ENCODE data around the gene RRAS. TPM values are rescaled to one million over a fixed set of nuclear protein-coding genes. Genes with fewer than 3 reads are reported as not detected.

The RRAS gene
- total and polyA plus RNA-seq, 9 donors: 24.2 to 63.4 (median 37.6) TPM

GRCh38 chr19:49592486-49593232, 47.3 kb downstream of the RRAS start:
- TF ChIP-seq POLR2A (IDR thresholded peaks at IDR 0.05): no peak
- no peak for TF ChIP-seq EP300 (IDR thresholded peaks at IDR 0.05)
- no peak for TF ChIP-seq CTCF (IDR thresholded peaks at IDR 0.05)
- intact Hi-C loops (cut with DNase I): loop anchor here in 3 of 4 donors (5.0 to 10.0 kb wide), 3 partner anchors 45 to 1858 kb away; partner anchors contain the start of gene ADM5 (in 1 of the 3)
- H3K9me3 ChIP-seq: peaks cover 0 to 3% of the 10 kb centered on the region in 2 donors
- no peaks in the 10 kb centered on the region for H3K27me3 ChIP-seq
- peaks cover 3% of the 10 kb centered on the region for H3K4me1 ChIP-seq (ENCODE audit: insufficient read depth)
- WGBS, 3 donors: 4 to 6% (median 4%) methylated on average over 28 of the region's 28 CpGs
- peak overlapping the region in 1 of 2 donors; percentile 45 for H3K27ac ChIP-seq
- peak in 1 of 5 donors; percentile 45 for DNase-seq
- H3K36me3 ChIP-seq: no peaks in the 10 kb centered on the region
- peak overlapping the region; percentile 74 for H3K4me3 ChIP-seq

DNA sequence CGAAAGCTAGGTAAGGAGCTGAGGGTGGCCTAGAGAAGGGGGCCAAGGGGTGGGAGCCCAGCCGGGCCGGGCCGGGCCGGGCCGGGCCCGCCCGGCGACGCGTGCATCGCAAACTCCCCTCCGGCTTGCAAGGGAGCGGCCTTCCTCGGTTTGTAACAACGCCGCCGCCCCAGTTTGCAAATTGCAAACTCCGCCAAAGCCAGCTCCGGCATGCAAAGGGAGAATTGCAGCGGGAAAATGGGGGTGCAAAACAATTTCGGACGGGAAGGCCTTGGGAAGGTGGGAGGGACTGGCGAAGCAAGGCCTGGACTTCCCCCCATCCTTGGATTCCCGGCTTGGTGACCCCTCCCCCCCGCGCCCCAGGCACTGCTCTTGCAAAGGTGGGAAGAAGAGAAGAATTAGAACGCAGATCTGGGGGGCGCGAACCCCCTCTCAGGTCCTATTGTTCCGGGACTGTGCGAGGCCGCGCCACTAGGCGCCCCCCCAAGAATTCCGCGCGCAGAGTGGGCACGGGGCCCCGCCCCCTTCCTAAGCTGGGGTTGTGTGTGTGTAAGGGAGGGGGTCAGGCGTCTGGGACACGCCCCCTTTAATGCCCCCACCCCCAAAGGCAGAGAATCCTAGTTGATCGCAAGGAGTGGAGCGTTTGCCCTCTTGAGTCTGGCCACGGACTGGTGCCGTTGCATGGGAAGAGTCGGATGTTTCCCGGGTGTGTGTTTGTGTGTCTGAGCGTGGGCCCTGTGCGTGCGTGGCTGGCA, 48.0 kb downstream of the RRAS start:
- peak overlapping the region; percentile 74 for H3K4me3 ChIP-seq
- intact Hi-C loops (cut with DNase I): loop anchor here in 3 of 4 donors (2.0 to 10.0 kb wide), 4 partner anchors 45 to 1857 kb away; partner anchors contain the start of gene ADM5 (in 1 of the 3)
- H3K36me3 ChIP-seq: no peaks in the 10 kb centered on the region
- H3K9me3 ChIP-seq: peaks cover 0 to 3% of the 10 kb centered on the region in 2 donors
- H3K27ac ChIP-seq: peak overlapping the region; percentile 75 to 79
- TF ChIP-seq POLR2A (IDR thresholded peaks at IDR 0.05) (no peak), EP300 (IDR thresholded peaks at IDR 0.05) (no peak), CTCF (IDR thresholded peaks at IDR 0.05) (no peak)
- H3K4me1 ChIP-seq (ENCODE audit: insufficient read depth): peaks cover 3% of the 10 kb centered on the region
- peak; percentile 52 to 73 (median 68) for DNase-seq
- H3K27me3 ChIP-seq: no peaks in the 10 kb centered on the region
- WGBS, 3 donors: 1 to 2% (median 2%) methylated on average over 39 to 51 of the region's 51 CpGs

DNA sequence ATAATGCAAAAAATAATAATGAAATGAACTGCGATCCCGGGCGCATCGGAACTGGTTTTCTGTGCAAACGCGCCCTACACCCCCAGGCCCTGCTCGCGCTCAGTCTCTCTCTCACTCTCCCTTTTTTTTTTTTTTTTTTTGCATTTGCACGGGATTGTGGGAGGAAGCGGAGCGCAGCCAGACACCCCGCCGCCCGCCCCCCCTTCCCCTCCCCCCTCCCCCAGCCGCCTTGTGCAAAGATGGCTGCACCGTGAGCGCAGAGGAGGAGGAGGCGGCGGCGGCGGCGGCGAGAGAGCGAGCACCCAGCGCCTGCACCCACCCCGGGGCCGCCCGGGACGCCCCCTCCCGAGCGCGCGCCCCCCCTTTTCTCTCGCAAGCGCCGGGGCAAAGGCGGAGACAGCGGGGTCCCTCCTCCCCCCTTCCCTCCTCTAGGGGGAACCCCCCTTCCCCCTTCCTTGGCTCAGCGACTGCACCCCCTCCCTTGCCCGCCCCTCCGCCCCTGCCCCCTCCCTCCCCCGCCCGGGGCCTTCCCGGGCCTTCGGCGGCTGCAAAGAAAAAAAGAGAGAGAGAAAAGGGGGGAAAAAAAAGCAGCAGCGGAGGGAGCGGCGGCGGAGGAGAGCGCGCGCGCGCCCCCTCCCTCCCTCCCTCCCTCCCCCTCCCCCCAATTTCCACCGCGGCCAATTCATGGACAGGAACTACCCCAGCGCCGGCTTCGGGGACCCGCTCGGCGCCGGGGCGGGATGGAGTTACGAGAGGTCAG, 48.8 kb downstream of the RRAS start, which contains the start of gene PRR12:
TSS of gene PRR12 (plus strand) at position 212 of the 760 bp plus-strand sequence. CDS start at position 685, 473 bp downstream.
- TF ChIP-seq CTCF (IDR thresholded peaks at IDR 0.05) (no peak), POLR2A (IDR thresholded peaks at IDR 0.05) (no peak), EP300 (IDR thresholded peaks at IDR 0.05) (no peak)
- intact Hi-C loops (cut with DNase I): loop anchor here in 3 of 4 donors (2.0 to 10.0 kb wide), 4 partner anchors 46 to 1856 kb away; partner anchors contain the start of gene ADM5 (in 1 of the 3)
- peaks cover 3% of the 10 kb centered on the region for H3K4me1 ChIP-seq (ENCODE audit: insufficient read depth)
- H3K27me3 ChIP-seq: no peaks in the 10 kb centered on the region
- H3K9me3 ChIP-seq: peaks cover 0 to 3% of the 10 kb centered on the region in 2 donors
- H3K27ac ChIP-seq: peak within 1 kb of the TSS; percentile 75 to 79
- H3K36me3 ChIP-seq: no peaks in the 10 kb centered on the region
- peak within 1 kb of the TSS; percentile 74 for H3K4me3 ChIP-seq
- 0% methylated on average over 44 to 59 of the region's 66 CpGs for WGBS, 3 donors
- peak; percentile 74 to 83 (median 81) for DNase-seq

All from ovary (tissue), 9 donors.